HL-60 (cell line): Measurements from ENCODE around the gene SLC25A2.

ENCODE experiments used
- DNase-seq, 2 experiments: peaks; one replicate each; pipeline ENCODE4 v3.0.0-alpha.2; 2010 to 2020; ENCODE audit warnings: low read depth in 1 of 2, low spot score in 1 of 2
- H3K27ac ChIP-seq: fragments of 250-450 bp; sonication (Bioruptor Pico); replicated peaks from 2 replicates; pipeline ENCODE4 v1.5.1; 2020; ENCODE audit warnings: mild to moderate bottlenecking, moderate library complexity
- H3K27me3 ChIP-seq: fragments of 250-450 bp; sonication (Bioruptor Pico); 2 replicates; pipeline ENCODE4 v1.5.1; 2021; ENCODE audit warnings: mild to moderate bottlenecking, moderate library complexity; ENCODE audit not compliant: insufficient read depth, poor library complexity, severe bottlenecking
- H3K4me3 ChIP-seq: replicated peaks from 2 replicates; pipeline ENCODE4 v1.5.1; 2011; ENCODE audit warnings: mild to moderate bottlenecking, control low read depth, low read length; ENCODE audit not compliant: insufficient read depth
- CTCF ChIP-seq: IDR thresholded peaks from one replicate; pipeline ENCODE4 v1.5.1; 2011; ENCODE audit warnings: low read length, control low read depth, inconsistent platforms; ENCODE audit not compliant: insufficient read depth
- GABPA ChIP-seq: IDR thresholded peaks from 2 replicates; pipeline ENCODE4 v1.6.1; 2012; ENCODE audit warnings: low read depth
- POLR2AphosphoS5 ChIP-seq: IDR thresholded peaks from 2 replicates; pipeline ENCODE4 v1.6.1; 2012; ENCODE audit warnings: low read depth
- REST ChIP-seq: IDR thresholded peaks from 2 replicates; pipeline ENCODE4 v1.6.1; 2012; ENCODE audit warnings: low read depth; ENCODE audit not compliant: insufficient replicate concordance
- SPI1 ChIP-seq: IDR thresholded peaks from 2 replicates; pipeline ENCODE4 v1.6.1; 2012; ENCODE audit warnings: low read depth, mild to moderate bottlenecking, borderline replicate concordance

The SLC25A2 gene

GRCh38 chr5:141269195-141269594 is 34.7 kb downstream of the SLC25A2 start:
- no peaks in the 10 kb centered on the region for H3K27me3 ChIP-seq
- TF ChIP-seq SPI1: no peak
- no peak for TF ChIP-seq POLR2AphosphoS5
- TF ChIP-seq CTCF: no peak
- TF ChIP-seq REST: no peak
- TF ChIP-seq GABPA: no peak
- no peak overlapping the region for H3K4me3 ChIP-seq
- H3K27ac ChIP-seq: no peak overlapping the region
- DNase-seq: no peak

- TF ChIP-seq POLR2AphosphoS5: no peak
- TF ChIP-seq GABPA: no peak
- no peak for TF ChIP-seq CTCF
- no peak for TF ChIP-seq SPI1
- no peak for TF ChIP-seq REST
- Histone ChIP-seq H3K27me3 (no peaks in the 10 kb centered on the region), H3K27ac (no peak overlapping the region), H3K4me3 (no peak overlapping the region)
- no peak for DNase-seq
Measured at GRCh38 chr5:141261238-141261546, 42.7 kb downstream of the SLC25A2 start.

GRCh38 chr5:141260458-141261237 is 43.2 kb downstream of the SLC25A2 start:
- H3K4me3 ChIP-seq: no peak overlapping the region
- DNase-seq: no peak
- H3K27me3 ChIP-seq: no peaks in the 10 kb centered on the region
- TF ChIP-seq SPI1 (no peak), POLR2AphosphoS5 (no peak), CTCF (no peak), GABPA (no peak), REST (no peak)
- H3K27ac ChIP-seq: no peak overlapping the region
